Measurements from ENCODE around the gene PLXNC1.
"Not testable (repeated sequence)": the region's sequence is repeated elsewhere in the genome, so short reads cannot be mapped to it uniquely, and the experiment has no call there.

DNA sequence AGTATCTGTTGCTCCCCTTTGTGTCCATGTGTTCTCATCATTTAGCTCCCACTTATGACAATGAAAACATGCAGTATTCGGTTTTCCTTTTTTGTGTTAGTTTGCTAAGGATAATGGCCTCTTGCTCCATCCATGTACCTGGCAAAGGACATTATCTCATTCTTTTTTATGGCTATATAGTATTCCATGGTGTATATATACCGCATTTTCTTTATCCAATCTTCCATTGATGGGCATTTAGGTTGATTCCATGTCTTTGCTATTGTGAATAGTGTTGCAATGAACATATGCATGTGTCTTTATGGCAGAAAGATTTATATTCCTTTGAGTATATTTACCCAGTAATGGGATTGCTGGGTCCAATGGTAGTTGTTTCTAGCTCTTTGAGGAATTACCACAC, 168.2 kb downstream of the PLXNC1 start:
- TF ChIP-seq, protein P1, sequence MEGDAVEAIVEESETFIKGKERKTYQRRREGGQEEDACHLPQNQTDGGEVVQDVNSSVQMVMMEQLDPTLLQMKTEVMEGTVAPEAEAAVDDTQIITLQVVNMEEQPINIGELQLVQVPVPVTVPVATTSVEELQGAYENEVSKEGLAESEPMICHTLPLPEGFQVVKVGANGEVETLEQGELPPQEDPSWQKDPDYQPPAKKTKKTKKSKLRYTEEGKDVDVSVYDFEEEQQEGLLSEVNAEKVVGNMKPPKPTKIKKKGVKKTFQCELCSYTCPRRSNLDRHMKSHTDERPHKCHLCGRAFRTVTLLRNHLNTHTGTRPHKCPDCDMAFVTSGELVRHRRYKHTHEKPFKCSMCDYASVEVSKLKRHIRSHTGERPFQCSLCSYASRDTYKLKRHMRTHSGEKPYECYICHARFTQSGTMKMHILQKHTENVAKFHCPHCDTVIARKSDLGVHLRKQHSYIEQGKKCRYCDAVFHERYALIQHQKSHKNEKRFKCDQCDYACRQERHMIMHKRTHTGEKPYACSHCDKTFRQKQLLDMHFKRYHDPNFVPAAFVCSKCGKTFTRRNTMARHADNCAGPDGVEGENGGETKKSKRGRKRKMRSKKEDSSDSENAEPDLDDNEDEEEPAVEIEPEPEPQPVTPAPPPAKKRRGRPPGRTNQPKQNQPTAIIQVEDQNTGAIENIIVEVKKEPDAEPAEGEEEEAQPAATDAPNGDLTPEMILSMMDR (IDR thresholded peaks at IDR 0.05; ENCODE audit: insufficient read depth, low read length): not testable (repeated sequence)
- TF ChIP-seq POLR2AphosphoS5, GABPA (IDR thresholded peaks at IDR 0.05; ENCODE audit: low read depth): not testable (repeated sequence)
- TF ChIP-seq, protein P2, sequence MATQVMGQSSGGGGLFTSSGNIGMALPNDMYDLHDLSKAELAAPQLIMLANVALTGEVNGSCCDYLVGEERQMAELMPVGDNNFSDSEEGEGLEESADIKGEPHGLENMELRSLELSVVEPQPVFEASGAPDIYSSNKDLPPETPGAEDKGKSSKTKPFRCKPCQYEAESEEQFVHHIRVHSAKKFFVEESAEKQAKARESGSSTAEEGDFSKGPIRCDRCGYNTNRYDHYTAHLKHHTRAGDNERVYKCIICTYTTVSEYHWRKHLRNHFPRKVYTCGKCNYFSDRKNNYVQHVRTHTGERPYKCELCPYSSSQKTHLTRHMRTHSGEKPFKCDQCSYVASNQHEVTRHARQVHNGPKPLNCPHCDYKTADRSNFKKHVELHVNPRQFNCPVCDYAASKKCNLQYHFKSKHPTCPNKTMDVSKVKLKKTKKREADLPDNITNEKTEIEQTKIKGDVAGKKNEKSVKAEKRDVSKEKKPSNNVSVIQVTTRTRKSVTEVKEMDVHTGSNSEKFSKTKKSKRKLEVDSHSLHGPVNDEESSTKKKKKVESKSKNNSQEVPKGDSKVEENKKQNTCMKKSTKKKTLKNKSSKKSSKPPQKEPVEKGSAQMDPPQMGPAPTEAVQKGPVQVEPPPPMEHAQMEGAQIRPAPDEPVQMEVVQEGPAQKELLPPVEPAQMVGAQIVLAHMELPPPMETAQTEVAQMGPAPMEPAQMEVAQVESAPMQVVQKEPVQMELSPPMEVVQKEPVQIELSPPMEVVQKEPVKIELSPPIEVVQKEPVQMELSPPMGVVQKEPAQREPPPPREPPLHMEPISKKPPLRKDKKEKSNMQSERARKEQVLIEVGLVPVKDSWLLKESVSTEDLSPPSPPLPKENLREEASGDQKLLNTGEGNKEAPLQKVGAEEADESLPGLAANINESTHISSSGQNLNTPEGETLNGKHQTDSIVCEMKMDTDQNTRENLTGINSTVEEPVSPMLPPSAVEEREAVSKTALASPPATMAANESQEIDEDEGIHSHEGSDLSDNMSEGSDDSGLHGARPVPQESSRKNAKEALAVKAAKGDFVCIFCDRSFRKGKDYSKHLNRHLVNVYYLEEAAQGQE (IDR thresholded peaks at IDR 0.05; ENCODE audit: insufficient replicate concordance, low read depth): not testable (repeated sequence)

All from HL-60 (cell line).